HG03520 (cell line): ENCODE results near the gene CCNB3.

ENCODE experiments used
- ATAC-seq: cut with Tn5 transposase; IDR thresholded peaks from one replicate; pipeline ENCODE4 v1.9.1; 2021; ENCODE audit warnings: mild to moderate bottlenecking, moderate library complexity; ENCODE audit not compliant: unreplicated experiment

CCNB3 gene

GRCh38 chrX:50372966-50373365, 168.4 kb downstream of the CCNB3 start:
- ATAC-seq = no peak

- ATAC-seq = no peak
These were observed 171.1 kb downstream of the CCNB3 start for GRCh38 chrX:50375481-50376267.

GRCh38 chrX:50381729-50382415, 177.3 kb downstream of the CCNB3 start:
- no peak for ATAC-seq

GRCh38 chrX:50386520-50386919, 182.0 kb downstream of the CCNB3 start:
- no peak for ATAC-seq

GRCh38 chrX:50393902-50394301, 189.3 kb downstream of the CCNB3 start:
- ATAC-seq = no peak
